SK-N-SH (cell line): ENCODE results near the gene LANCL2. TPM values are rescaled to one million over a fixed set of nuclear protein-coding genes. Genes with fewer than 3 reads are reported as not detected.

Source experiments
- CTCF ChIA-PET: fragments of 300-600, 350-600 bp; formaldehyde crosslinking; extraction: SDS; loops from one replicate; lab custom pipeline; 2021; lab: Yijun Ruan, JAX
- POLR2A ChIA-PET: fragments of 350-600 bp; sonication (Branson Sonifier 250); formaldehyde crosslinking; extraction: SDS; loops from one replicate; lab custom pipeline; 2020; ENCODE audit warnings: antibody characterized with exemption, inconsistent platforms; lab: Yijun Ruan, JAX
- DNase-seq: peaks from one replicate; pipeline ENCODE4 v3.0.0; 2012
- H2AFZ ChIP-seq: fragments of 200-600 bp; sonication (generic); 2 replicates; pipeline ENCODE4 v1.8.1; 2016; ENCODE audit warnings: antibody characterized with exemption, mild to moderate bottlenecking, low read depth
- H3F3A ChIP-seq: fragments of 200-600 bp; sonication (generic); replicated peaks from 2 replicates; pipeline ENCODE3; 2016; ENCODE audit warnings: antibody characterized with exemption, mild to moderate bottlenecking; ENCODE audit not compliant: insufficient read depth
- H3K27ac ChIP-seq, 2 experiments: fragments of 200-500 bp in 1 of 2; fragments of 200-600 bp in 1 of 2; sonication (Bioruptor generic) in 1 of 2; sonication (generic), shearing (Covaris generic) in 1 of 2; 2 replicates each; pipeline versions ENCODE4 v1.5.1 to v1.6.1; 2014 to 2016; ENCODE audit warnings: low read depth in 2 of 2, inconsistent platforms in 1 of 2, low read length in 1 of 2, mild to moderate bottlenecking in 1 of 2, mixed read lengths in 1 of 2
- H3K27me3 ChIP-seq: fragments of 200-600 bp; sonication (generic), shearing (Covaris generic); 2 replicates; pipeline ENCODE4 v1.6.1; 2016; ENCODE audit warnings: mixed run types; ENCODE audit not compliant: insufficient read depth
- H3K36me3 ChIP-seq, 2 experiments: fragments of 200-500 bp in 1 of 2; fragments of 200-600 bp in 1 of 2; sonication (Bioruptor generic) in 1 of 2; sonication (generic) in 1 of 2; replicated peaks in 1 of 2; 2 replicates each; pipeline versions ENCODE3 to v1.5.1; 2014 to 2016; ENCODE audit warnings: low read length in 1 of 2, mild to moderate bottlenecking in 1 of 2; ENCODE audit not compliant: insufficient read depth in 2 of 2, control insufficient read depth in 1 of 2
- H3K4me1 ChIP-seq, 2 experiments: fragments of 200-500 bp in 1 of 2; fragments of 200-600 bp in 1 of 2; sonication (Bioruptor generic) in 1 of 2; sonication (generic), shearing (Covaris generic) in 1 of 2; 2 replicates each; pipeline versions ENCODE4 v1.5.1 to v1.6.1; 2014 to 2016; ENCODE audit warnings: low read depth in 1 of 2, low read length in 1 of 2, mixed run types in 1 of 2; ENCODE audit not compliant: insufficient read depth in 2 of 2, control insufficient read depth in 1 of 2
- H3K4me2 ChIP-seq: fragments of 200-600 bp; sonication (generic), shearing (Covaris generic); 2 replicates; pipeline ENCODE4 v1.6.1; 2017; ENCODE audit warnings: mixed run types
- H3K4me3 ChIP-seq, 2 experiments: fragments of 200-500 bp in 1 of 2; fragments of 200-600 bp in 1 of 2; sonication (Bioruptor generic) in 1 of 2; sonication (generic), shearing (Covaris generic) in 1 of 2; 2 replicates each; pipeline versions ENCODE4 v1.5.1 to v1.8.1; 2014 to 2016; ENCODE audit warnings: low read depth in 2 of 2, inconsistent platforms in 1 of 2, low read length in 1 of 2, mild to moderate bottlenecking in 1 of 2, mixed read lengths in 1 of 2, moderate library complexity in 1 of 2
- H3K79me2 ChIP-seq: fragments of 200-600 bp; sonication (generic); 2 replicates; pipeline ENCODE4 v1.8.1; 2017; ENCODE audit warnings: mild to moderate bottlenecking; ENCODE audit not compliant: insufficient read depth
- H3K9ac ChIP-seq: fragments of 200-600 bp; sonication (generic); 2 replicates; pipeline ENCODE4 v1.6.1; 2017; ENCODE audit warnings: mixed run types
- H3K9me2 ChIP-seq: fragments of 200-600 bp; sonication (generic); 2 replicates; pipeline ENCODE4 v1.6.1; 2017; ENCODE audit warnings: mixed run types
- H3K9me3 ChIP-seq: fragments of 200-600 bp; sonication (generic); 2 replicates; pipeline ENCODE4 v1.6.1; 2017; ENCODE audit warnings: mixed run types, mild to moderate bottlenecking, moderate library complexity
- H4K20me1 ChIP-seq: fragments of 200-600 bp; sonication (generic); 2 replicates; pipeline ENCODE4 v1.6.1; 2017; ENCODE audit warnings: mild to moderate bottlenecking, mixed run types; ENCODE audit not compliant: insufficient read depth
- ELF1 ChIP-seq: IDR thresholded peaks from 2 replicates; pipeline ENCODE4 v1.4.0; 2012
- EP300 ChIP-seq, 2 experiments: IDR thresholded peaks; 2 replicates each; pipeline versions ENCODE4 v1.4.0 to v1.6.1; 2012; ENCODE audit warnings: borderline replicate concordance in 1 of 2, low read depth in 1 of 2, low read length in 1 of 2
- EZH2phosphoT487 ChIP-seq: fragments of 200-600 bp; sonication (generic); IDR thresholded peaks from 2 replicates; pipeline ENCODE4 v1.6.1; 2017; ENCODE audit warnings: low read depth, mixed run types, mild to moderate bottlenecking, antibody characterized with exemption, moderate library complexity, borderline replicate concordance
- FOSL2 ChIP-seq: IDR thresholded peaks from 2 replicates; pipeline ENCODE4 v1.4.0; 2012; ENCODE audit warnings: low read depth, mild to moderate bottlenecking, moderate library complexity, borderline replicate concordance
- FOXJ3 ChIP-seq: sonication (generic); formaldehyde crosslinking; IDR thresholded peaks from 2 replicates; pipeline ENCODE4 v1.5.1; 2020; ENCODE audit warnings: mild to moderate bottlenecking, missing genetic modification reagents
- FOXM1 ChIP-seq: IDR thresholded peaks from 2 replicates; pipeline ENCODE4 v1.4.0; 2012; ENCODE audit warnings: low read depth, mild to moderate bottlenecking
- MAX ChIP-seq: IDR thresholded peaks from 2 replicates; pipeline ENCODE4 v1.4.0; 2012; ENCODE audit warnings: low read depth
- MEF2A ChIP-seq: IDR thresholded peaks from 2 replicates; pipeline ENCODE4 v1.4.0; 2012; ENCODE audit warnings: low read depth, borderline replicate concordance
- MXI1 ChIP-seq: IDR thresholded peaks from 2 replicates; pipeline ENCODE4 v1.6.1; 2012; ENCODE audit warnings: mild to moderate bottlenecking, low read depth, low read length, improper control_type of control experiment
- NFIC ChIP-seq: IDR thresholded peaks from 2 replicates; pipeline ENCODE4 v1.4.0; 2012; ENCODE audit warnings: borderline replicate concordance
- NRF1 ChIP-seq: IDR thresholded peaks from 2 replicates; pipeline ENCODE4 v1.6.1; 2012; ENCODE audit warnings: low read depth, mild to moderate bottlenecking, low read length
- PBX3 ChIP-seq: IDR thresholded peaks from 2 replicates; pipeline ENCODE4; 2012
- RAD21 ChIP-seq: IDR thresholded peaks from 2 replicates; pipeline ENCODE4 v1.6.1; 2012; ENCODE audit warnings: mild to moderate bottlenecking, low read length
- RCOR1 ChIP-seq: fragments of 150-350 bp; IDR thresholded peaks from 2 replicates; pipeline ENCODE4 v1.6.1; 2017; ENCODE audit warnings: antibody characterized with exemption, low read length
- RXRA ChIP-seq: IDR thresholded peaks from 2 replicates; pipeline ENCODE4 v1.4.0; 2012; ENCODE audit warnings: low read depth, mild to moderate bottlenecking, borderline replicate concordance
- TCF12 ChIP-seq: IDR thresholded peaks from 2 replicates; pipeline ENCODE4 v1.4.0; 2012
- TEAD4 ChIP-seq: IDR thresholded peaks from 2 replicates; pipeline ENCODE4 v1.4.0; 2012; ENCODE audit warnings: mild to moderate bottlenecking, borderline replicate concordance; ENCODE audit not compliant: insufficient read depth
- YY1 ChIP-seq: IDR thresholded peaks from 2 replicates; pipeline ENCODE4 v1.4.0; 2012; ENCODE audit warnings: low read depth, mild to moderate bottlenecking
- WGBS: methylation state at CpG from one replicate; pipeline ENCODE4 v1.1.6; 2017; ENCODE audit warnings: low lambda C conversion rate; 5-methylcytosine and 5-hydroxymethylcytosine counted together
- polyA plus RNA-seq, 3 experiments: library from polyadenylated mRNA; depleted of rRNA; stranded (reverse); fragments of >200 nt; gene quantifications; 2 replicates each; pipeline ENCODE4 v1.2.3, GENCODE V29; 2012
- TF ChIP-seq, protein P1 (sequence below): IDR thresholded peaks from 2 replicates; pipeline ENCODE4 v1.4.0; 2012; ENCODE audit warnings: low read depth, borderline replicate concordance
- TF ChIP-seq, protein P2 (sequence below): IDR thresholded peaks from 2 replicates; pipeline ENCODE4 v1.4.0; 2012; ENCODE audit warnings: low read depth, borderline replicate concordance

Gene LANCL2
- polyA plus RNA-seq, 1 of the 3 experiments (the other 2 are of a cell fraction) = 36.7 TPM

GRCh38 chr7:55477781-55478374, 112.7 kb downstream of the LANCL2 start:
- 87% methylated on average over 9 of the region's 13 CpGs for WGBS
- H3K27me3 ChIP-seq = no peaks in the 10 kb centered on the region
- TF ChIP-seq MXI1 (no peak), NFIC (no peak), MAX (peak; percentile 16; the same call in 1 of the 2 replicates), EZH2phosphoT487 (no peak), FOSL2 (peak; percentile 49; the same call in 1 of the 2 replicates), PBX3 (0 out of 2 replicates have a peak, but pooled peaks have one; percentile 26), TCF12 (peak; percentile 62)
- TF ChIP-seq, protein P1, sequence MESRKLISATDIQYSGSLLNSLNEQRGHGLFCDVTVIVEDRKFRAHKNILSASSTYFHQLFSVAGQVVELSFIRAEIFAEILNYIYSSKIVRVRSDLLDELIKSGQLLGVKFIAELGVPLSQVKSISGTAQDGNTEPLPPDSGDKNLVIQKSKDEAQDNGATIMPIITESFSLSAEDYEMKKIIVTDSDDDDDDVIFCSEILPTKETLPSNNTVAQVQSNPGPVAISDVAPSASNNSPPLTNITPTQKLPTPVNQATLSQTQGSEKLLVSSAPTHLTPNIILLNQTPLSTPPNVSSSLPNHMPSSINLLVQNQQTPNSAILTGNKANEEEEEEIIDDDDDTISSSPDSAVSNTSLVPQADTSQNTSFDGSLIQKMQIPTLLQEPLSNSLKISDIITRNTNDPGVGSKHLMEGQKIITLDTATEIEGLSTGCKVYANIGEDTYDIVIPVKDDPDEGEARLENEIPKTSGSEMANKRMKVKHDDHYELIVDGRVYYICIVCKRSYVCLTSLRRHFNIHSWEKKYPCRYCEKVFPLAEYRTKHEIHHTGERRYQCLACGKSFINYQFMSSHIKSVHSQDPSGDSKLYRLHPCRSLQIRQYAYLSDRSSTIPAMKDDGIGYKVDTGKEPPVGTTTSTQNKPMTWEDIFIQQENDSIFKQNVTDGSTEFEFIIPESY = no peak
- TF ChIP-seq, all 33 proteins: peak for 4
- ChIA-PET POLR2A (no interaction called here), CTCF (interaction anchor here (1.2 to 1.9 kb wide), 2 partner anchors 8 to 222 kb away, joined by 4 to 7 read pairs; no protein-coding TSS in a partner anchor)
- no peak for DNase-seq
- peaks cover 15% of the 10 kb centered on the region for H3F3A ChIP-seq
- no peak overlapping the region for H3K27ac ChIP-seq
- H3K4me3 ChIP-seq = no peak overlapping the region
- H3K4me1 ChIP-seq = no peaks in the 10 kb centered on the region
- peaks cover 12 to 18% of the 10 kb centered on the region in 2 experiments for H3K36me3 ChIP-seq
- H3K4me2 ChIP-seq = 0 out of 2 replicates have a peak overlapping the region, but pooled peaks have one; percentile 2
- peaks cover 28% of the 10 kb centered on the region; the same call in 1 of the 2 replicates for H3K79me2 ChIP-seq
- H4K20me1 ChIP-seq = peaks cover 43% of the 10 kb centered on the region
- no peaks in the 10 kb centered on the region for H3K9me3 ChIP-seq
- H3K9me2 ChIP-seq = no peaks in the 10 kb centered on the region
- no peak overlapping the region for H2AFZ ChIP-seq
- H3K9ac ChIP-seq = no peak overlapping the region

- H3K27ac ChIP-seq = no peak overlapping the region
- H3K36me3 ChIP-seq = peaks cover 6 to 22% of the 10 kb centered on the region in 2 experiments
- no peak overlapping the region for H3K4me3 ChIP-seq
- DNase-seq = no peak
- peaks cover 27% of the 10 kb centered on the region; the same call in 1 of the 2 replicates for H3K79me2 ChIP-seq
- no peaks in the 10 kb centered on the region for H3K9me3 ChIP-seq
- peaks cover 0 to 3% of the 10 kb centered on the region in 2 experiments; a peak in 1 of 4 replicates for H3K4me1 ChIP-seq
- 0 out of 2 replicates have a peak overlapping the region, but pooled peaks have one; percentile 2 for H3K4me2 ChIP-seq
- H2AFZ ChIP-seq = no peak overlapping the region
- H3K9me2 ChIP-seq = no peaks in the 10 kb centered on the region
- no peak overlapping the region for H3K9ac ChIP-seq
- 95% methylated on average over 6 of the region's 6 CpGs for WGBS
- H3F3A ChIP-seq = peaks cover 15% of the 10 kb centered on the region
- POLR2A ChIA-PET = no interaction called here
- TF ChIP-seq FOXM1 (no peak), RCOR1 (no peak), PBX3 (no peak), MEF2A (no peak), ELF1 (no peak), MAX (no peak), EZH2phosphoT487 (no peak), YY1 (no peak), NRF1 (no peak), TEAD4 (no peak), RAD21 (no peak), FOXJ3 (no peak), EP300 (IDR thresholded peaks at IDR 0.05; ENCODE audit: borderline replicate concordance in 1 of 2, low read depth in 1 of 2, low read length in 1 of 2) (no peak), RXRA (no peak), MXI1 (no peak)
- TF ChIP-seq, protein P2, sequence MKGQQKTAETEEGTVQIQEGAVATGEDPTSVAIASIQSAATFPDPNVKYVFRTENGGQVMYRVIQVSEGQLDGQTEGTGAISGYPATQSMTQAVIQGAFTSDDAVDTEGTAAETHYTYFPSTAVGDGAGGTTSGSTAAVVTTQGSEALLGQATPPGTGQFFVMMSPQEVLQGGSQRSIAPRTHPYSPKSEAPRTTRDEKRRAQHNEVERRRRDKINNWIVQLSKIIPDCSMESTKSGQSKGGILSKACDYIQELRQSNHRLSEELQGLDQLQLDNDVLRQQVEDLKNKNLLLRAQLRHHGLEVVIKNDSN = no peak
- peaks cover 49% of the 10 kb centered on the region for H4K20me1 ChIP-seq
- no peaks in the 10 kb centered on the region for H3K27me3 ChIP-seq
- CTCF ChIA-PET = interaction anchor here (0.9 to 1.9 kb wide), 3 partner anchors 9 to 223 kb away, joined by 3 to 7 read pairs (median 4); no protein-coding TSS in a partner anchor
Observed at GRCh38 chr7:55478700-55479099, 113.6 kb downstream of the LANCL2 start.
